ENCODE data around the gene HTRA1.

Gene HTRA1

GRCh38 chr10:122475100-122475499 lies 13.7 kb downstream of the HTRA1 start:
- DNase-seq = no peak

GRCh38 chr10:122475591-122476332 lies 14.4 kb downstream of the HTRA1 start:
- no peak for DNase-seq

DNA sequence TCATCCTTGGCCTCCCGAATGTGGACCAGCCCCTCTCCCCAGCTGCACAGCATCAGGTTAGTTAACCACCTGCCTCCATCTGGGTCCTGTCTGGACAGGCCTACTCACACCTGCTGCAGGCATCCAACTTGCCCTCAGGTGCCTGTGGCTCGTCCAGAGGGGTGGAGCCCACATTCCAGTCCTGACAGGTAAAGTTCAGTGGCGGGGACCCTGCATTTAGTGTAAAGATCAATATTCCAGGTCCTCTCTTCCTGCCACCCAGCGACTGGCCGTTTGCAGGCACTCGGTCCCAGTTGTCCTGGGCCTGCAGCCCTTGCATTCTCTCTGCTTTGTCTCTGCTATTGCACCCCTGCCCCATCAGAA lies 15.0 kb downstream of the HTRA1 start:
- DNase-seq = no peak

DNA sequence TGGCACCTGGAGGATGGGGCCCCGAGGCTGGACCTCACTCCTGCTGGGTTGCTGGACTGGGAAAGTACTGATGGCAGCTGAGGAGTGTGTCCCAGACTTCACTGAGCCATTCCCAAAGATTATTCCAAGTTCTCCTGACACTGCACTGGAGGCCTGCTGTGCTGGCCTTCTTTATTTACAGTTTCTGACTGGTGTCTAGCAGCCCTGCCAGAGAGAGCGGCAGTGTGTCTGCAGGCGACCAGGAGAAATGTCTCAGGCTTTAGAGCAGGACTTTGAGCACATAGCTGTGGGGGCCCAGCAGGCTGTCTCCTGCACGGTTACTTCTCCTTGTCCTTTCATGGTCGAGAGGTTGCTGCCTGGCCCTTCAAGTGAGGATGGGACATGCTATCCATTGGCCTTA lies 16.1 kb downstream of the HTRA1 start:
- no peak for DNase-seq

DNA sequence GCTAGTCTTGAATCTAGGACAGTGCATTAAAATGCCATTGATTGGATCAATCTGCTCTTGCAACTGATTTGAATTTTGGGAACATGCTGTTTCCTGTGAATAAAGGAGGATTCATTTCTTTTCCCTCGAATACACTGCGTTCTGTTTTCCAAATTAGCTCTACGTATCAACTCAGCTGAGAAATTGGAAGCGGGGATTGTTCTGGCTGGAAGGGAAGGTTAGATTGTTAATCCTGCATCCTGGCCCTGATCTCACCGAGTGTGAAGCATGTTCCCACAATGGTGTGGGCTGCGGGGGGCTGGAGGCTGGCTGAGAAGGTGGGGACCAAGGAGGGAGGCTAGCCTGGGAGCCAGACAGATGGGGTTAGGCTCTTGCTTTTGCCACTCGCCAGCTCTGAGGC lies 17.6 kb downstream of the HTRA1 start:
- DNase-seq = no peak

DNA sequence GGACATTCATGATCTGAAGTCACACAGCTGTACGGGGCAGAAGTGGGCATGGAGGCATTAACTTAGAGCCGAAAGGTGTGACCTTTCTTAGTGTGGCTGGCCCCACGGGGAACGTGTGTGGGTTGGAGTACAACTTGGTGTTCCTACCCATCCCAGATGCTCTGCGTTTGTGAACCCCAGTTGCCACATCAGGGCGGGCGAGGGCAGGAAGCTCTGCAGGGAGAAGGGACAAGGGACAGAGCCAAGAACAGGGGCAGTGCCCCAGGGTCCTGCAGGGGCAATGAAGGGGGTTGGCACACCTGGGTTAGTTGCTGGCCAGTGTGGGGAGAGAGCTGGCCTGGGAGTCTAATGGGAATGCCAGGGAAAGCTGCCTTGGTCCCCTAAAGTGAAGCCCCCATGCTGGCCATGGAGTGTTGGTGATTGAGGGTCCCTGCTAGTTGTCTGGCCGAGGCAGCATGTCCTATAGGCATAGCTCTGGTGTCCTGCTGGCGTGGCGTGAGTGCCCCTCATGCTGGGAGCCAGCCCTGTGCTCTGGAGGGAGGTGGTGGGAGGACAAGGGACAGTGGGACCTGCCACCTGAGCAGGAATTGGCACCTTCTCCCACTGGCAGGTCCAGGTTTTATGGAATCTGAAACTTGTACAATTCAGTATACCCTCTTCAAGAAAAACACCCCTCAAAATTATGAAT lies 18.9 kb downstream of the HTRA1 start:
- no peak for DNase-seq

GRCh38 chr10:122481296-122482056 lies 20.1 kb downstream of the HTRA1 start:
- no peak for DNase-seq

DNA sequence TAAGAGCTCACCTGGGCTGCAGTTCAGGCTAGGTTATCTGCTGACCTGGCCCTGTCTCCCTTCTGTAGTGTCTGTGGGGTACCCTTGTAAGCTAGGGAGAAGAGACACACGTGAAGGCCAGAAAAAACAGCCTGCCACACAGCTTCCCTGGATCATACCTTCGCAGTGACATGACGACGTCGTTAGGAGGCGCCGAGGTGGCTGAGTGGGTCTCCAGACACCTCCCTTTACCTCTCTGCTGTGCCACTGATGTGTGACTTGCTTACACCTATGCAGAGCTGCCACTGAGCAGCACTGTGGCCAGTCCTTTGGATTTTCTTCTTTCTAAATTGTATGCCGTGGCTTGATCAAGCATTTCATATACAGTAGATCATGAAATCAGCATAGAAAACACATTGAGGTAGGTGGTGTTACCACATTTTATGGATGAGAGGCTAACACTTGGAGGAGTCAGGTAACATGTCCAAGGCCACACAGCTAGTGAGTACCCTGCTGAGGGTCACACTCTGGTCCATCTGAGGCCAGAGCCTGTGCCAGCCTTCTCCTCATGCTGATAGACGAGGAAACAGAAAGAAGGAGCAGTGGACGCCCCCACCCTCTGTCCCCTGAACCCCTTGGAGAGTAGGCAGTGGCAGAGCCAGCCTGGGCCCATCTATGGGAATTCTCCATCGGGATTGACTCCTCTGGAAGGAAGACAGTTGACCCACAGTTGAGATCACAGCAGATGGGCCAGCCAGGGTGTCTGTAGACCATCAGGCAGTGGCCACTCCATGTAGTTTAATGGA lies 23.1 kb downstream of the HTRA1 start:
- DNase-seq = no peak

- DNase-seq = no peak
These were observed 24.3 kb downstream of the HTRA1 start for GRCh38 chr10:122485670-122486069.

DNA sequence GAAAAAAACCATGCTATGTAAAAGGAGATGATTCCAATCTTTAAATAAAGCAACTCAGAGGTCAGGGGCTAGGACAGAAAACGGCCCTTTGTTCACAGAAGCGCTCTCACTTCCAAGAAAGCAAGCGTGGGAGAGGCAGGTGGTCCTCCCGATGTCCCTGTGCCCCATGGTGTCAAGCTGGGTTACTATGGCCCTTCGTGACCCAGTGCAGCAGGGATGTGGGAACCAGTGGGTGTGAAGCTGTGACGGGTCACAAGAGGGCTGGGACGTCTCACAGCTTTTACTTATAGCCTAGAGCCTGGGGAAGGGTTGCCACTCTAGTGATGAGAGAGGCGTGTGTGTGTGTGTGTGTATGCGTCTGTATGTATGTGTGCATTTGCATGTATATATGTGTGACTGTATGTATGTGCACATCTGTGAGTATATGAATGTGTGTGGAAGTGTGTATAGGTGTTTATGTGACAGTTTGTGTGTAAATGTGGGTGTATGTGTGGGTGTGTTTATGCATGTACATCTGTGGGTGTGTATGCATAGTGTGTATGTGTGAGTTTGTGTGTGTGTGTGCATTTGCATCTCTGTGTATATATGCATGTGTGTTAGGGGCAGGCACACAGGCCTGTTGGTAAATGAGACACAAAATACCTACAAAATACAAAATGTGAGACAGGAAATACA lies 25.2 kb downstream of the HTRA1 start:
- DNase-seq = no peak

DNA sequence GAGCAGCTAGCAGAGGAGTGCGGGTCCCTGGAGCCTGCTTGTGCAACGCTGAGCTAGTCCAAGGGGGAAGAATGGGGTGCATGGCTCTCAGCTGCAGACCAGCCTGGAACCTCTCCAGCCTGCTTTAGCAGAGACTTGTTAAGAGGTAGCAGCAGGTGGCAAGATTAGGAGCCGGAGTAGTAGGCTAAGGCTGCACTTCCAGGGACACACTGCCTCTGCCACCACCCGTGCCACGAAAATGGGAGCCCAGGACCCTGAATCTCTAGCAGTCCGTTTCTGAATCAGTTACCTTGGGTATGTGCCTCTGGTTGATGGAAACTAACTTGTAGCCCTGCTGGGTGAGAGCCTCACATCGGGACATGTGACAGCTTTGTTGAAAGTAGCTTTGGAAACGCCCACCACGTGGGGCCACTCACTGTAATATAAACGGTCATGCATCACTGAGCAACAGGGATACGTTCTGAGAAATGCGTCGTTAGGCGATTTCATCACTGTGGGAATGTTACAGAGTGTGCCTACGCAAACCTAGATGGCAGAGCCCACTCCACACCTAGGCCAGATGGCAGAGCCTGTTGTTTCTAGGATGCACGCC lies 25.9 kb downstream of the HTRA1 start:
- no peak for DNase-seq

DNA sequence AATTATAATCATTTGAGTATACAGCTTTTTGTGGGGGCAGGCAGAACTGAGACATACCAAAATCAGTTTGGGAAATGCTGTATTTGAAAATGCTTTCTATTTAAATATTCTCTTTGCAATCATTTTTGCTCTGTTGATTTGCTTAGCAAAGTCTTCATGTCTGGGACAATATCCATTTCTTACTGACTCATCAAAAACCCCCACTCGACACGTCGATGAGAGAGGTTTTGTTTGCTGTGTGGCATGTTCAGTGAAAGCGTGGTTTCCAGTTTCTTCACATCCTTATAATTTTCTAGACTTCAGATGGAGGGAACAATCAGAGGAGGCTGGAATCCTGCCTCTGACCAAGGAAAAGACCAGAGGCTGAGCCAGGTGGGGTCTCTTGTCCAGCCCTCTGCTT lies 28.9 kb downstream of the HTRA1 start:
- DNase-seq = no peak

DNA sequence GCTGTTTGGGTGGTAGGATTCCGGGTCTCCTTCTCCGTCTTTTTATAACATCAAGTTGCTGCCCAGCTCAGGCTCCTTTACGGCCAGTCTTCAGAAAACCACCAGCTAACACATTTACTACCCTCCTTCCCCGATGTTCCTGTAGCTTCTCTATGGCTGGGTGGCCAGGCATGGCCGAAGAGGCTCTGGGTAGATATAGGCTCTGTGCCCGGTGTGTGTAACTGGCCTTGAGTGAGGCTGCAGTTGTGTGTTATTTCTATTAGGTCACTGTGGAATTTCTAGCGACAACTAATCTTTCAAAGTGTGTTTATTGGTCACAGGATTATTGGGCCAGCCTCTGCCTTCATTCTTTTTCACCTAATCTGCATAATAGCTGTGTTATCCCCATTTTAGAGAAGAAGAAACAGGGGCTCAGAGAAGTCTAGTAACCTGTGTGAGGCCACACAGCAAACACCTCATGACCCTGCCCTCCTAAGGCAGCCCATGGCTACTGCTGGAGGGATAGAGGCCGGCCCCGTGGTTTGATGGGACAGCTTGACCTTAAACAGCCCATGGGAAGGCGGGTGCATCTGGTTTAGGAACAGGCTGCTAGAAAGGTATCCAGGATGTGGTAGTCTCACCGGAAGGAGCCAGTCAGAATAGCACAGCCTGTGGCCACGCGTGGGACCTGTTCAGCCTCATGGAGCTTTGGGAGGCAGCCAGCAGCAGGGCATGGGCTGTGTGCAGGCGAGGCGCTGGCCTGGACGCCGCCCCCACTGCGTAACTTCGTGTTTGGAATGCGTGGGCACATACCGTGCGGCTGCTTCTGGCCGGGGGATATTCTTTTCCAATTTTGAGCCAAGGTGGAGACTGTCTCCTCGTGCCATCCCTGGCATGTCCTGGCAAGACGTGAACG lies 29.7 kb downstream of the HTRA1 start:
- DNase-seq = no peak

DNA sequence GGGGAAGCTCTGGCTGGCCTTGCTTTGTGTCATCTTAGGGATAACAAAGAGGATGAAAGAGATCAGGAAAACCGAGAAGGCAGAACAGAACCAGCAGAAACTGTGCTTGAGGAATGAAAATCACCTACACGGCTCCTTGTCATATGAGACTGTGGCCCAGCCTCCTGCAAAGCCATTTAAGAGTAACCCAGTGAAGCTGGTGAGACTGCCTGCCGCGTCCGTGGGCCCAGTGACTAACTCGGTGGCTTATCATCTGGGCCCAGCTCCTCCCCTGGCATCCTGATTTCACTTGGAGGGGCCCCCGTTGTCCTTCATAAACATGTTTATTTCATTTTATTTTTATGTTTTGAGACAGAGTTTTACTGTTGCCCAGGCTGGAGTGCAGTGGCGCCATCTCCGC lies 30.7 kb downstream of the HTRA1 start:
- no peak for DNase-seq

- DNase-seq = no peak
These were observed 31.7 kb downstream of the HTRA1 start for GRCh38 chr10:122492999-122493481.

DNA sequence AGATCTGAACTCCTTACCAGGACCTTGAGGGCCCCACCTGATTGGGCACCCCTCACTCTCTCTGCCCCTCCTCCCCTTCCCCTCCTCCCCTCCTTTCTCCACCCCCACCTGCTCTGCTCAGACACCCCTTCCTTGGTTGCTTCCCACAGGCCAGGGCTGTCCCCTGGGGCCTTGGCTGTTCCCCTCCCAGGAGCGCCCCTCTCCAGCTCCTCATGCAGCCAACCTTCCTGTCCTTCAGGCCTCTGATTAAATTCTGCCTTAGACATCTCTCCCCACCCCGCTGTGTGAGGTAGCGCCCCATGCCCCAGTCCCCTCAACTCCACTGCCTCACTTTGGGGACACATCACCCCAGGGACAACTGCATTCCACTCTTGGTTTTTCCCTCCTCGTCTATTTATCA lies 32.4 kb downstream of the HTRA1 start:
- no peak for DNase-seq

DNA sequence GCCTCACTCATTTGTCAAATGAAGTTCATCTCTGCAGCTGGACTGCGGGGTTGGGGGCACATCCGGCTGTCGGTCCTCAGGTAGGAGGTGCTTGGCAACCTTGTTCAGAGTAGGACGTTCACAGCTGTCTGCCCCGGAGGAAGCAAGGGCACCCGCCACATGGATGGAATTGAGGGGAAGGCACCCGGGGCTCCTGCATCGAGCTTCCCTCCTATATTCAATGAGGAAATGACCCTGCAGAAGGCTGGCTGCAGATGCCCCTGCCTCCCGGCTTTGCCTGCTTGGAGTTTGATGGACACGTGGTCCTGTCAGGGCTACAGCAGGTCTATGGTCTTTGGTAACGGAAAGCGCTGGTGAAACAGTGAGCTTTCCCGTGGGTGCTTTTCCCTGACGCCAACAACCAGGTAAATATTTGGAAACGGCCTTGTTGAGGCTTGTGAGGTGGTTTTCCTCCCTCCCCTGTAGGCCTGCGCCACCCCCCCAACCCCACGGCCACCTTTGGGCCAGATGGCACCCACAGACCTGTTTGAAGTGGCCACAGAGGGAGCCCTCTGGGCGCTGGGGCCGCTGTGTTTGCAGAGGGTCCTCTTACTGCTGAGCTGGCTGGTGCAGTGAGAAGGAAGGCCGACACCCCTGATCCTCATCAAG lies 32.9 kb downstream of the HTRA1 start:
- DNase-seq = no peak

- DNase-seq = no peak
These were observed 33.5 kb downstream of the HTRA1 start for GRCh38 chr10:122494833-122495232.

- DNase-seq = no peak
These were observed 34.3 kb downstream of the HTRA1 start for GRCh38 chr10:122495406-122496340.

Data from GF-D8 (cell line).